HepG2 (cell line): ENCODE measurements around the gene UBXN2A. TPM values are rescaled to one million over a fixed set of nuclear protein-coding genes. Genes with fewer than 3 reads are reported as not detected.
A peak's percentile ranks its signal among the peaks of the same experiment; 100 is the strongest.

Experiments used
- BORCS8-MEF2B ChIP-seq: sonication (generic); formaldehyde crosslinking; IDR thresholded peaks from 2 replicates; pipeline ENCODE4 v1.8.0; 2022; ENCODE audit warnings: mild to moderate bottlenecking, missing genetic modification reagents
- CHD2 ChIP-seq: IDR thresholded peaks from 2 replicates; pipeline ENCODE4 v1.6.1; 2011; ENCODE audit warnings: low read depth, low read length, improper control_type of control experiment
- IRX3 ChIP-seq: sonication (generic); formaldehyde crosslinking; IDR thresholded peaks from 2 replicates; pipeline ENCODE4 v1.8.1; 2023; ENCODE audit warnings: mild to moderate bottlenecking, low read depth, missing genetic modification reagents, borderline replicate concordance
- NFE2 ChIP-seq: sonication (generic); formaldehyde crosslinking; IDR thresholded peaks from 2 replicates; pipeline ENCODE4 v1.4.0; 2020; ENCODE audit warnings: missing genetic modification reagents
- RNF2 ChIP-seq: fragments of 450-650 bp; conservative IDR thresholded peaks from 2 replicates; pipeline ENCODE4 v1.6.1; 2016; ENCODE audit warnings: low read depth
- RXRA ChIP-seq: sonication (generic); formaldehyde crosslinking; IDR thresholded peaks from 2 replicates; pipeline ENCODE4 v1.5.1; 2020; ENCODE audit warnings: missing genetic modification reagents
- SAFB2 ChIP-seq: sonication (generic); formaldehyde crosslinking; IDR thresholded peaks from 2 replicates; pipeline ENCODE4 v1.5.1; 2020; ENCODE audit warnings: missing genetic modification reagents, low read depth, mild to moderate bottlenecking, borderline replicate concordance
- SCMH1 ChIP-seq: sonication (generic); formaldehyde crosslinking; IDR thresholded peaks from 2 replicates; pipeline ENCODE4 v1.9.0; 2021; ENCODE audit warnings: missing genetic modification reagents, mild to moderate bottlenecking, borderline replicate concordance
- SMAD9 ChIP-seq: sonication (generic); formaldehyde crosslinking; IDR thresholded peaks from 2 replicates; pipeline ENCODE4 v1.5.1; 2020; ENCODE audit warnings: mild to moderate bottlenecking, missing genetic modification reagents
- SP140L ChIP-seq: sonication (generic); formaldehyde crosslinking; IDR thresholded peaks from 2 replicates; pipeline ENCODE4 v1.4.0; 2020; ENCODE audit warnings: missing genetic modification reagents, borderline replicate concordance
- ZBTB34 ChIP-seq: sonication (generic); formaldehyde crosslinking; IDR thresholded peaks from 2 replicates; pipeline ENCODE4 v1.8.0; 2022; ENCODE audit warnings: mild to moderate bottlenecking, missing genetic modification reagents
- ZBTB38 ChIP-seq: sonication (generic); formaldehyde crosslinking; IDR thresholded peaks from 2 replicates; pipeline ENCODE4 v1.5.1; 2020; ENCODE audit warnings: mild to moderate bottlenecking, missing genetic modification reagents
- ZFP62 ChIP-seq: sonication (generic); formaldehyde crosslinking; IDR thresholded peaks from 2 replicates; pipeline ENCODE4 v1.4.0; 2020; ENCODE audit warnings: missing genetic modification reagents
- ZHX2 ChIP-seq, 2 experiments: sonication (generic) in 1 of 2; formaldehyde crosslinking in 1 of 2; IDR thresholded peaks; 2 replicates each; pipeline versions ENCODE4 v1.6.1 to v1.9.0; 2014 to 2022; ENCODE audit warnings: antibody characterized with exemption in 1 of 2, borderline replicate concordance in 1 of 2, inconsistent platforms in 1 of 2, low read depth in 1 of 2, missing genetic modification reagents in 1 of 2
- ZNF10 ChIP-seq: sonication (generic); formaldehyde crosslinking; IDR thresholded peaks from 2 replicates; pipeline ENCODE4 v1.4.0; 2020; ENCODE audit warnings: mild to moderate bottlenecking, low read depth, missing genetic modification reagents, borderline replicate concordance
- ZNF276 ChIP-seq: sonication (generic); formaldehyde crosslinking; IDR thresholded peaks from 2 replicates; pipeline ENCODE4 v1.4.0; 2020; ENCODE audit warnings: mild to moderate bottlenecking, low read depth, missing genetic modification reagents
- ZNF556 ChIP-seq: sonication (generic); formaldehyde crosslinking; IDR thresholded peaks from 2 replicates; pipeline ENCODE4 v1.4.0; 2020; ENCODE audit warnings: mild to moderate bottlenecking, missing genetic modification reagents, borderline replicate concordance
- ZNF577 ChIP-seq: sonication (generic); formaldehyde crosslinking; IDR thresholded peaks from 2 replicates; pipeline ENCODE4 v1.4.0; 2020; ENCODE audit warnings: mild to moderate bottlenecking, low read depth, missing genetic modification reagents, borderline replicate concordance
- ZNF792 ChIP-seq: IDR thresholded peaks from 2 replicates; pipeline ENCODE4 v1.6.1; 2016
- ZSCAN30 ChIP-seq: sonication (generic); formaldehyde crosslinking; IDR thresholded peaks from 2 replicates; pipeline ENCODE4 v1.5.0; 2020; ENCODE audit warnings: mild to moderate bottlenecking, missing genetic modification reagents
- polyA plus RNA-seq, 8 experiments: library from polyadenylated mRNA; depleted of rRNA in 3 of 8; stranded (reverse) in 7 of 8; unstranded in 1 of 8; fragments of >200 nt; fragmentation: Illumina TruSeq in 4 of 8; extraction: Trizol in 4 of 8; gene quantifications; 2 replicates each; pipeline versions ENCODE4 v1.2.1 to v1.2.3, GENCODE V29; 2011 to 2016; ENCODE audit warnings: low read depth in 4 of 8, missing spikeins in 1 of 8, mixed read lengths in 1 of 8; ENCODE audit not compliant: insufficient read depth in 1 of 8
- total RNA-seq, 5 experiments: library from RNA; depleted of rRNA; stranded (reverse); fragments of >200 nt; fragmentation: Illumina TruSeq; extraction: Trizol; gene quantifications; 2 replicates each; pipeline ENCODE4 v1.2.3, GENCODE V29; 2016; ENCODE audit warnings: low read depth in 1 of 5

UBXN2A gene
- total and polyA plus RNA-seq, 2 of the 13 experiments (the other 11 are each of a cell fraction or from before 2014, with no cell fraction given) = 8.3 to 20.9 TPM

- no peak for TF ChIP-seq ZBTB34
- no peak for TF ChIP-seq ZNF556 (CRISPR knock-in tag)
- TF ChIP-seq ZNF10 (CRISPR knock-in tag) = no peak
- no peak for TF ChIP-seq ZBTB38 (CRISPR knock-in tag)
- no peak for TF ChIP-seq NFE2 (CRISPR knock-in tag)
- no peak for TF ChIP-seq SP140L
- no peak for TF ChIP-seq CHD2
- no peak for TF ChIP-seq SCMH1 (CRISPR knock-in tag)
- no peak for TF ChIP-seq ZNF577
- 0 out of 2 replicates have a peak, but pooled peaks have one; percentile 25 for TF ChIP-seq RNF2
- TF ChIP-seq BORCS8-MEF2B = no peak
- TF ChIP-seq ZFP62 = 0 out of 2 replicates have a peak, but pooled peaks have one; percentile 2
- no peak for TF ChIP-seq ZNF276 (CRISPR knock-in tag)
- TF ChIP-seq RXRA (CRISPR knock-in tag) = 0 out of 2 replicates have a peak, but pooled peaks have one; percentile 8
- no peak for TF ChIP-seq IRX3 (CRISPR knock-in tag)
- TF ChIP-seq ZNF792 (CRISPR knock-in tag) = peak; percentile 15; the same call in 1 of the 2 replicates
- no peak for TF ChIP-seq ZSCAN30 (CRISPR knock-in tag)
- TF ChIP-seq ZHX2 (IDR thresholded peaks at IDR 0.05; ENCODE audit: low read depth) = no peak
- 0 out of 2 replicates have a peak, but pooled peaks have one; percentile 10 for TF ChIP-seq ZHX2 (CRISPR knock-in tag; IDR thresholded peaks at IDR 0.05; ENCODE audit: borderline replicate concordance)
- peak; percentile 42; the same call in 1 of the 2 replicates for TF ChIP-seq SAFB2 (CRISPR knock-in tag)
- TF ChIP-seq SMAD9 (CRISPR knock-in tag) = no peak
Measured at GRCh38 chr2:23940718-23941620, 706 bp downstream of the UBXN2A start (continued).
